GM12878 (cell line): ENCODE data around the gene ZDHHC14. TPM values are rescaled to one million over a fixed set of nuclear protein-coding genes. Genes with fewer than 3 reads are reported as not detected.

Source experiments
- ATAC-seq: fragments of 200-7000 bp; cut with Tn5 transposase; 3 replicates; pipeline ENCODE4 v1.9.1; 2020; ENCODE audit warnings: mild to moderate bottlenecking, moderate library complexity
- BruUV-seq: library from RNA; stranded (reverse); fragments of 400-500 nt; replicated peaks from 2 replicates; lab custom pipeline; 2021; lab: Mats Ljungman, UMichigan
- CTCF ChIA-PET: fragments of 300-600 bp; sonication (Branson Sonifier 250); formaldehyde crosslinking; extraction: SDS; loops from one replicate; lab custom pipeline; 2021; ENCODE audit warnings: inconsistent platforms; lab: Yijun Ruan, JAX
- POLR2A ChIA-PET: fragments of 350-600 bp; formaldehyde crosslinking; extraction: SDS; loops from one replicate; lab custom pipeline; 2021; ENCODE audit warnings: inconsistent platforms; lab: Charles Lee
- RAD21 ChIA-PET: fragments of 300-600 bp; sonication (Branson Sonifier 250); formaldehyde crosslinking; loops from one replicate; lab custom pipeline; 2023; ENCODE audit warnings: antibody characterized with exemption; ENCODE audit not compliant: unreplicated experiment; lab: Charles Lee
- SMC1A ChIA-PET: fragments of 300-600 bp; sonication (Branson Sonifier 250); formaldehyde crosslinking; loops from one replicate; lab custom pipeline; 2023; ENCODE audit not compliant: unreplicated experiment, uncharacterized antibody; lab: Charles Lee
- DNase-seq: peaks from one replicate; pipeline ENCODE4 v3.0.0-alpha.2; 2011; ENCODE audit warnings: low read depth, low spot score
- FAIRE-seq: peaks from 3 replicates; lab custom pipeline; 2011; peaks lifted over from hg19 to GRCh38; lab: Jason Lieb, UNC
- H2AFZ ChIP-seq: 2 replicates; pipeline ENCODE4 v1.6.0; 2011; ENCODE audit warnings: low read depth, low read length, control low read depth; ENCODE audit not compliant: control insufficient read depth
- H3K27ac ChIP-seq: 2 replicates; pipeline ENCODE4 v1.5.1; 2011; ENCODE audit warnings: control low read depth; ENCODE audit not compliant: control insufficient read depth, insufficient read depth
- H3K27me3 ChIP-seq, 2 experiments: replicated peaks in 1 of 2; 2 replicates each; pipeline versions ENCODE4 v1.6.0 to v1.6.1; 2011; ENCODE audit warnings: low read length in 1 of 2; ENCODE audit not compliant: control insufficient read depth in 2 of 2, insufficient read depth in 2 of 2
- H3K36me3 ChIP-seq, 2 experiments: 2 replicates each; pipeline ENCODE4 v1.5.1; 2011; ENCODE audit warnings: low read length in 1 of 2; ENCODE audit not compliant: control insufficient read depth in 2 of 2, insufficient read depth in 2 of 2
- H3K4me1 ChIP-seq: 2 replicates; pipeline ENCODE4 v1.6.1; 2011; ENCODE audit warnings: mild to moderate bottlenecking, low read length, moderate library complexity, mixed read lengths; ENCODE audit not compliant: control insufficient read depth, insufficient read depth
- H3K4me2 ChIP-seq: 2 replicates; pipeline ENCODE4 v1.6.0; 2011; ENCODE audit warnings: control low read depth; ENCODE audit not compliant: control insufficient read depth, insufficient read depth
- H3K4me3 ChIP-seq: fragments of 200-600 bp; sonication (generic); 2 replicates; pipeline ENCODE4 v1.5.1; 2016
- H3K79me2 ChIP-seq: 2 replicates; pipeline ENCODE4 v1.6.0; 2011; ENCODE audit warnings: low read length; ENCODE audit not compliant: control insufficient read depth, insufficient read depth
- H3K9ac ChIP-seq: 2 replicates; pipeline ENCODE4 v1.8.0; 2011; ENCODE audit warnings: low read length, control low read depth, mixed read lengths; ENCODE audit not compliant: control insufficient read depth, insufficient read depth
- H3K9me3 ChIP-seq: replicated peaks from 3 replicates; pipeline ENCODE4 v1.5.1; 2011; ENCODE audit warnings: mild to moderate bottlenecking, low read length; ENCODE audit not compliant: control insufficient read depth, insufficient read depth
- H4K20me1 ChIP-seq: 2 replicates; pipeline ENCODE4 v1.6.0; 2011; ENCODE audit not compliant: control insufficient read depth, insufficient read depth
- ATF3 ChIP-seq: IDR thresholded peaks from 2 replicates; pipeline ENCODE4 v1.6.1; 2011; ENCODE audit warnings: low read depth, mild to moderate bottlenecking, low read length, moderate library complexity, borderline replicate concordance; ENCODE audit errors: extremely low read depth
- CEBPB ChIP-seq, 2 experiments: fragments of 150-350 bp in 1 of 2; IDR thresholded peaks; 2 replicates each; pipeline ENCODE4 v1.6.1; 2012 to 2014; ENCODE audit warnings: low read depth in 2 of 2, low read length in 2 of 2, borderline replicate concordance in 1 of 2, inconsistent platforms in 1 of 2
- CEBPZ ChIP-seq: fragments of 150-350 bp; IDR thresholded peaks from 2 replicates; pipeline ENCODE4 v1.6.1; 2016; ENCODE audit warnings: low read depth, low read length
- E4F1 ChIP-seq: fragments of 450-650 bp; IDR thresholded peaks from 2 replicates; pipeline ENCODE4 v1.6.1; 2018; ENCODE audit warnings: borderline replicate concordance, mild to moderate bottlenecking; ENCODE audit not compliant: partially characterized antibody
- EP300 ChIP-seq, 2 experiments: fragments of 150-350 bp in 1 of 2; IDR thresholded peaks; 2 replicates each; pipeline ENCODE4 v1.6.1; 2011 to 2012; ENCODE audit warnings: low read depth in 2 of 2, low read length in 2 of 2, borderline replicate concordance in 1 of 2, improper control_type of control experiment in 1 of 2, inconsistent platforms in 1 of 2; ENCODE audit not compliant: control insufficient read depth in 1 of 2
- JUNB ChIP-seq: IDR thresholded peaks from 2 replicates; pipeline ENCODE4 v1.6.1; 2016; ENCODE audit warnings: antibody characterized with exemption, mild to moderate bottlenecking
- MXI1 ChIP-seq: fragments of 150-350 bp; IDR thresholded peaks from 2 replicates; pipeline ENCODE4 v1.6.1; 2011; ENCODE audit warnings: low read depth, mild to moderate bottlenecking, inconsistent platforms, low read length, improper control_type of control experiment
- NRF1 ChIP-seq: conservative IDR thresholded peaks from 2 replicates; pipeline ENCODE4 v1.6.1; 2011; ENCODE audit warnings: mild to moderate bottlenecking, low read depth, low read length, improper control_type of control experiment
- PML ChIP-seq: IDR thresholded peaks from 2 replicates; pipeline ENCODE4 v1.6.1; 2012; ENCODE audit warnings: low read length, inconsistent platforms
- SIN3A ChIP-seq: IDR thresholded peaks from 2 replicates; pipeline ENCODE4 v1.6.1; 2012; ENCODE audit warnings: low read depth, low read length, improper control_type of control experiment
- TAF1 ChIP-seq: IDR thresholded peaks from 2 replicates; pipeline ENCODE4 v1.6.1; 2011; ENCODE audit warnings: mild to moderate bottlenecking, low read depth, low read length, borderline replicate concordance
- TCF3 ChIP-seq: IDR thresholded peaks from 2 replicates; pipeline ENCODE4 v1.6.1; 2012; ENCODE audit warnings: low read depth, mild to moderate bottlenecking, low read length, borderline replicate concordance; ENCODE audit not compliant: insufficient read depth
- ZBTB4 ChIP-seq: fragments of 450-650 bp; formaldehyde crosslinking; IDR thresholded peaks from 2 replicates; pipeline ENCODE4 v1.4.0; 2022; ENCODE audit warnings: mild to moderate bottlenecking, moderate library complexity
- ZSCAN29 ChIP-seq: fragments of 450-650 bp; IDR thresholded peaks from 2 replicates; pipeline ENCODE4 v1.6.1; 2017; ENCODE audit warnings: mild to moderate bottlenecking, moderate library complexity
- WGBS: methylation state at CpG from one replicate; pipeline ENCODE4 v1.1.6; 2016; ENCODE audit warnings: low lambda C conversion rate; ENCODE audit not compliant: insufficient replicate concordance, insufficient coverage; ENCODE audit errors: missing lambda C conversion rate; 5-methylcytosine and 5-hydroxymethylcytosine counted together
- in situ Hi-C: fragments of 300-500 bp; cut with MboI; formaldehyde crosslinking; loops from 9 replicates; pipeline ENCODE4 v1.14.3; 2018; ENCODE audit warnings: mixed read lengths
- intact Hi-C: fragments of 100-400 bp; cut with micrococcal nuclease; formaldehyde crosslinking; loops from one replicate; pipeline ENCODE4 v1.14.2; 2022; ENCODE audit not compliant: unreplicated experiment
- polyA plus RNA-seq, 11 experiments: library from polyadenylated mRNA; depleted of rRNA in 4 of 11; unstranded in 6 of 11; stranded (reverse) in 5 of 11; fragments of >200 nt; fragmentation: Nextera tagmentation in 4 of 11; fragmentation: Illumina TruSeq in 1 of 11; extraction: Ambion mirVana in 4 of 11; extraction: Trizol in 1 of 11; gene quantifications; 1 replicate in 1 of 11; 2 replicates in 10 of 11; pipeline versions ENCODE4 v1.2.1 to v1.2.3, GENCODE V29; 2011 to 2016; ENCODE audit warnings: inconsistent platforms in 2 of 11, missing spikeins in 2 of 11, low read depth in 1 of 11
- total RNA-seq, 4 experiments: library from RNA; depleted of rRNA in 3 of 4; stranded (reverse); fragments of >200 nt in 3 of 4; fragmentation: Illumina TruSeq in 1 of 4; extraction: Trizol in 1 of 4; gene quantifications; 2 replicates each; pipeline versions ENCODE4 v1.2.1 to v1.2.3, GENCODE V29; 2013 to 2021

ZDHHC14 gene
- total and polyA plus RNA-seq, 10 of the 15 experiments (the other 5 are each of a cell fraction or from before 2014, with no cell fraction given): 0.15 to 16.0 (median 0.76) TPM; not detected in 1

GRCh38 chr6:157456524-157456829 lies 75.5 kb downstream of the ZDHHC14 start:
- no peak overlapping the region for H3K9ac ChIP-seq
- ChIA-PET SMC1A (interaction anchor here (0.7 to 2.7 kb wide), 12 partner anchors 8 to 210 kb away, joined by 3 to 13 read pairs (median 3); no protein-coding TSS in a partner anchor), RAD21 (interaction anchor here (0.6 to 1.9 kb wide), 9 partner anchors 8 to 301 kb away, joined by 3 to 6 read pairs (median 4); no protein-coding TSS in a partner anchor), CTCF (interaction anchor here (1.1 to 1.6 kb wide), 2 partner anchors 72 to 132 kb away, joined by 3 to 10 read pairs; no protein-coding TSS in a partner anchor), POLR2A (interaction anchor here (0.7 to 1.3 kb wide), 6 partner anchors 13 to 146 kb away, joined by 3 to 6 read pairs (median 3); no protein-coding TSS in a partner anchor)
- no peaks in the 10 kb centered on the region; the same call in 2 of the 3 replicates for H3K9me3 ChIP-seq
- H3K36me3 ChIP-seq: no peaks in the 10 kb centered on the region
- peak; percentile 66 for ATAC-seq
- no TSS peak for BruUV-seq
- DNase-seq: peak; percentile 60
- in situ Hi-C loops: no loop called here
- no peak overlapping the region for H3K4me2 ChIP-seq
- FAIRE-seq: peak; percentile 59
- no peak overlapping the region for H3K4me3 ChIP-seq
- H2AFZ ChIP-seq: no peak overlapping the region
- no peaks in the 10 kb centered on the region for H3K27me3 ChIP-seq
- no peaks in the 10 kb centered on the region for H3K79me2 ChIP-seq
- 1% methylated on average over 4 of the region's 4 CpGs for WGBS
- H3K4me1 ChIP-seq: peaks cover 25% of the 10 kb centered on the region
- no peaks in the 10 kb centered on the region for H4K20me1 ChIP-seq
- no peak overlapping the region for H3K27ac ChIP-seq
- intact Hi-C loops: no loop called here
- TF ChIP-seq MXI1: no peak
- TF ChIP-seq JUNB: peak; percentile 43
- no peak for TF ChIP-seq CEBPB (IDR thresholded peaks at IDR 0.05; ENCODE audit: borderline replicate concordance in 1 of 2, low read depth in 2 of 2, low read length in 2 of 2)
- no peak for TF ChIP-seq CEBPZ
- TF ChIP-seq ZSCAN29: no peak
- TF ChIP-seq TAF1: no peak
- no peak for TF ChIP-seq ATF3
- TF ChIP-seq EP300 (IDR thresholded peaks at IDR 0.05; ENCODE audit: borderline replicate concordance in 1 of 2, control insufficient read depth in 1 of 2, low read depth in 2 of 2, low read length in 2 of 2): peak in 1 of 2 experiments; percentile 67; a peak in 1 of 4 replicates
- TF ChIP-seq PML: no peak
- no peak for TF ChIP-seq ZBTB4 (CRISPR knock-in tag)
- peak; percentile 26; the same call in 1 of the 2 replicates for TF ChIP-seq TCF3
- no peak for TF ChIP-seq NRF1
- TF ChIP-seq SIN3A: no peak
- TF ChIP-seq E4F1: no peak
